ENCODE results near the gene PHLPP1. TPM values are rescaled to one million over a fixed set of nuclear protein-coding genes. Genes with fewer than 3 reads are reported as not detected.
A peak's percentile ranks its signal among the peaks of the same experiment; 100 is the strongest.

PHLPP1 gene
- total and polyA plus RNA-seq, 10 donors = 1.2 to 10.6 (median 6.7) TPM

DNA sequence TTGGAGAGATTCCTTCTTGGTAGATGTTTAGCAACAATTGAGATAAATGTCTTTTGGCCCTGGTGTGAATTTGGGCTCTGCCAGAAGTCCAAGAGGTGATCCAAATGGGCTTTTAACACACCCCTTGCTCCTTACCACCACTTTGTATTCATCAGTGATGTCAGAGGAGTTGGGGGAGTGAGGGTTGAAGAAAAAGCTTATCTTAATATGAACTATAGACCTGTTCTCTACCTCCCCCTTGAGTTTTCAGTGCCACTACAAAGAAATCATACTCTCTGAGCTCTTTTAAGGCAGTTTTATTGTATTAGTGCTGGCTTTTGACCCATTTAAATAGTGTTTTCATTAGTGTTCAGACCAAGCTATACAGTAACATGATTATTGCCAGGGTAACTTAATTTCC, 229.1 kb downstream of the PHLPP1 start:
- no peaks in the 10 kb centered on the region for H3K9me3 ChIP-seq
- peaks cover 0 to 13% (median 3%) of the 10 kb centered on the region in 6 donors for H3K4me1 ChIP-seq
- DNase-seq = no peak
- peaks cover 0 to 34% (median 8%) of the 10 kb centered on the region in 6 donors for H3K36me3 ChIP-seq
- no peak overlapping the region for H3K4me3 ChIP-seq
- intact Hi-C loops (cut with DNase I; ENCODE audit: low total_unique reads) = no loop called here
- no peak for TF ChIP-seq POLR2A (IDR thresholded peaks at IDR 0.05)
- TF ChIP-seq CTCF (IDR thresholded peaks at IDR 0.05 in 8 of 11, conservative IDR thresholded peaks at IDR 0.05 in 3 of 11) = no peak
- TF ChIP-seq POLR2AphosphoS5 (IDR thresholded peaks at IDR 0.05) = no peak
- no peak overlapping the region for H3K27ac ChIP-seq
- no peaks in the 10 kb centered on the region for H3K27me3 ChIP-seq (replicated peaks in 1 of 7)

GRCh38 chr18:62948788-62949187, 233.4 kb downstream of the PHLPP1 start:
- H3K9me3 ChIP-seq = no peaks in the 10 kb centered on the region
- peaks cover 0 to 7% (median 0%) of the 10 kb centered on the region in 6 donors for H3K4me1 ChIP-seq
- TF ChIP-seq CTCF (IDR thresholded peaks at IDR 0.05 in 8 of 11, conservative IDR thresholded peaks at IDR 0.05 in 3 of 11) (no peak), POLR2AphosphoS5 (IDR thresholded peaks at IDR 0.05) (no peak), POLR2A (IDR thresholded peaks at IDR 0.05) (no peak)
- H3K27me3 ChIP-seq (replicated peaks in 1 of 7) = no peaks in the 10 kb centered on the region
- 92 to 98% (median 93%) methylated on average over 2 of the region's 2 CpGs for WGBS, 5 donors
- peaks cover 0 to 22% (median 8%) of the 10 kb centered on the region in 6 donors for H3K36me3 ChIP-seq
- intact Hi-C loops (cut with DNase I; ENCODE audit: low total_unique reads) = no loop called here
- no peak overlapping the region for H3K4me3 ChIP-seq
- DNase-seq = no peak
- H3K27ac ChIP-seq = no peak overlapping the region

- Histone ChIP-seq H3K27me3 (replicated peaks in 1 of 7) (no peaks in the 10 kb centered on the region), H3K9me3 (no peaks in the 10 kb centered on the region), H3K27ac (peak overlapping the region in 3 of 8 donors; percentile 14 to 32 (median 16)), H3K4me1 (peaks cover 0 to 19% (median 0%) of the 10 kb centered on the region in 6 donors), H3K36me3 (peaks cover 0 to 18% (median 7%) of the 10 kb centered on the region in 6 donors), H3K4me3 (no peak overlapping the region)
- TF ChIP-seq POLR2AphosphoS5 (IDR thresholded peaks at IDR 0.05) (no peak), POLR2A (IDR thresholded peaks at IDR 0.05) (no peak), CTCF (IDR thresholded peaks at IDR 0.05 in 8 of 11, conservative IDR thresholded peaks at IDR 0.05 in 3 of 11) (no peak)
- intact Hi-C loops (cut with DNase I; ENCODE audit: low total_unique reads) = no loop called here
- WGBS, 5 donors = 87 to 100% (median 91%) methylated on average over 1 of the region's 1 CpG
- no peak for DNase-seq
These were observed 234.9 kb downstream of the PHLPP1 start for GRCh38 chr18:62950246-62950645.

DNA sequence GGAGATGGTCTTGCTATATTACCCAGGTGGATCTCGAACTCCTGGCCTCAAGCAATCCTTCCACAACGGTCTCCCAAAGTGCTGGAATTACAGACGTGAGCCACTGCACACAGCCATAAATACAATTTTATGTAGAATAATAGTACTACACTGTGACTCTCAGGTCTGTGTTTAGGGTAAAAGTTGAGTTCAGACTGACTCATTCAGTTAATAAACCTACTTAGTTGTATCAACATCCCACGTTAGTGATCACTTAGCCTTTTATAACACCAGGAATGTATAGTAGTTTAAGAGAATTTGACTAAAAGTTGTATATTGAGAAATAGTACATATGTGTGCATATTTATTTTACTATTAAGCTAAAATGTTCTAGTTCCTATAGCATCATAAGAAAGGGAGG, 237.5 kb downstream of the PHLPP1 start:
- no peak overlapping the region for H3K27ac ChIP-seq
- WGBS, 5 donors = 61 to 83% (median 74%) methylated on average over 4 of the region's 4 CpGs
- no peaks in the 10 kb centered on the region for H3K36me3 ChIP-seq
- peaks cover 0 to 19% (median 0%) of the 10 kb centered on the region in 6 donors for H3K4me1 ChIP-seq
- no peaks in the 10 kb centered on the region for H3K27me3 ChIP-seq (replicated peaks in 1 of 7)
- intact Hi-C loops (cut with DNase I; ENCODE audit: low total_unique reads) = no loop called here
- no peak for TF ChIP-seq POLR2A (IDR thresholded peaks at IDR 0.05)
- TF ChIP-seq POLR2AphosphoS5 (IDR thresholded peaks at IDR 0.05) = no peak
- no peak for TF ChIP-seq CTCF (IDR thresholded peaks at IDR 0.05 in 8 of 11, conservative IDR thresholded peaks at IDR 0.05 in 3 of 11)
- H3K9me3 ChIP-seq = no peaks in the 10 kb centered on the region
- H3K4me3 ChIP-seq = no peak overlapping the region
- DNase-seq = no peak

Data from spleen (tissue), 11 donors.